ENCODE data around the gene NSUN7.

The NSUN7 gene

GRCh38 chr4:40831146-40831907, 81.6 kb downstream of the NSUN7 start:
- H3K9me3 ChIP-seq (ENCODE audit: control insufficient read depth, insufficient read depth, low read length): no peaks in the 10 kb centered on the region
- H3K9me2 ChIP-seq (replicated peaks; ENCODE audit: control insufficient read depth, low read length): no peaks in the 10 kb centered on the region
- H3K79me2 ChIP-seq (ENCODE audit: control insufficient read depth, low read length): no peaks in the 10 kb centered on the region
- H4K20me1 ChIP-seq (ENCODE audit: control insufficient read depth, insufficient read depth, low read depth, low read length): no peaks in the 10 kb centered on the region
- H3F3A ChIP-seq (ENCODE audit: control insufficient read depth, insufficient read depth): no peaks in the 10 kb centered on the region
- H3K27me3 ChIP-seq (ENCODE audit: control insufficient read depth, low read length): no peaks in the 10 kb centered on the region
- H3K4me3 ChIP-seq (ENCODE audit: low read length): no peak overlapping the region
- no peak overlapping the region for H3K27ac ChIP-seq (ENCODE audit: low read depth, low read length)
- no peak for TF ChIP-seq EZH2phosphoT487 (IDR thresholded peaks at IDR 0.05; ENCODE audit: borderline replicate concordance, low read length)
- TF ChIP-seq, protein P1, sequence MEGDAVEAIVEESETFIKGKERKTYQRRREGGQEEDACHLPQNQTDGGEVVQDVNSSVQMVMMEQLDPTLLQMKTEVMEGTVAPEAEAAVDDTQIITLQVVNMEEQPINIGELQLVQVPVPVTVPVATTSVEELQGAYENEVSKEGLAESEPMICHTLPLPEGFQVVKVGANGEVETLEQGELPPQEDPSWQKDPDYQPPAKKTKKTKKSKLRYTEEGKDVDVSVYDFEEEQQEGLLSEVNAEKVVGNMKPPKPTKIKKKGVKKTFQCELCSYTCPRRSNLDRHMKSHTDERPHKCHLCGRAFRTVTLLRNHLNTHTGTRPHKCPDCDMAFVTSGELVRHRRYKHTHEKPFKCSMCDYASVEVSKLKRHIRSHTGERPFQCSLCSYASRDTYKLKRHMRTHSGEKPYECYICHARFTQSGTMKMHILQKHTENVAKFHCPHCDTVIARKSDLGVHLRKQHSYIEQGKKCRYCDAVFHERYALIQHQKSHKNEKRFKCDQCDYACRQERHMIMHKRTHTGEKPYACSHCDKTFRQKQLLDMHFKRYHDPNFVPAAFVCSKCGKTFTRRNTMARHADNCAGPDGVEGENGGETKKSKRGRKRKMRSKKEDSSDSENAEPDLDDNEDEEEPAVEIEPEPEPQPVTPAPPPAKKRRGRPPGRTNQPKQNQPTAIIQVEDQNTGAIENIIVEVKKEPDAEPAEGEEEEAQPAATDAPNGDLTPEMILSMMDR (IDR thresholded peaks at IDR 0.05; ENCODE audit: low read depth, low read length, poor library complexity, severe bottlenecking): no peak
- peaks cover 39% of the 10 kb centered on the region for H3K36me3 ChIP-seq (ENCODE audit: control insufficient read depth, low read length)
- H3K4me2 ChIP-seq (ENCODE audit: low read length): no peak overlapping the region
- peaks cover 4% of the 10 kb centered on the region for H3K4me1 ChIP-seq (ENCODE audit: control insufficient read depth, low read length)

DNA sequence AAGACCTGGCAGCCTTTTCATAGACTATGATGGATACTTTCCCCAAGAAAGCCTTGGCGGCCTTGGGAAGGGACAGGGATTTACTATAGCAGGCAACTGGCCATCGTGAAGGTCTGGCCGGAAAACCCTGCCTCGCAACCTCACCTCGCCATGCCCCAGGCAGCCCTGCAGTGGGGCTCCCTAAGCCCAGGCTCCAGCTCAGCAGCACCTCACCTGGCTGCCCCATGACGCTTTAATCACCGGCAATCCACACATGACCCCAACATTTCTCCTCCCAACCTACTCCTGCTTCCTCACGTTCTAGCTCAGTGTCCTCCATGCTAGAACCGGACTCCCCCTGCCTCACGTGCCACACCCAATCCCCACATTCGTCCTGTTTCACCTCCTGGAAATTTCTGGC, 82.4 kb downstream of the NSUN7 start:
- no peak overlapping the region for H3K4me3 ChIP-seq (ENCODE audit: low read length)
- no peak overlapping the region for H3K4me2 ChIP-seq (ENCODE audit: low read length)
- no peak for TF ChIP-seq EZH2phosphoT487 (IDR thresholded peaks at IDR 0.05; ENCODE audit: borderline replicate concordance, low read length)
- TF ChIP-seq, protein P1 (IDR thresholded peaks at IDR 0.05; ENCODE audit: low read depth, low read length, poor library complexity, severe bottlenecking): no peak
- H3K9me3 ChIP-seq (ENCODE audit: control insufficient read depth, insufficient read depth, low read length): no peaks in the 10 kb centered on the region
- no peaks in the 10 kb centered on the region for H3K9me2 ChIP-seq (replicated peaks; ENCODE audit: control insufficient read depth, low read length)
- H3F3A ChIP-seq (ENCODE audit: control insufficient read depth, insufficient read depth): no peaks in the 10 kb centered on the region
- no peaks in the 10 kb centered on the region for H3K79me2 ChIP-seq (ENCODE audit: control insufficient read depth, low read length)
- H3K36me3 ChIP-seq (ENCODE audit: control insufficient read depth, low read length): peaks cover 32% of the 10 kb centered on the region
- no peaks in the 10 kb centered on the region for H3K4me1 ChIP-seq (ENCODE audit: control insufficient read depth, low read length)
- no peaks in the 10 kb centered on the region for H4K20me1 ChIP-seq (ENCODE audit: control insufficient read depth, insufficient read depth, low read depth, low read length)
- no peaks in the 10 kb centered on the region for H3K27me3 ChIP-seq (ENCODE audit: control insufficient read depth, low read length)
- no peak overlapping the region for H3K27ac ChIP-seq (ENCODE audit: low read depth, low read length)

- no peaks in the 10 kb centered on the region for H4K20me1 ChIP-seq (ENCODE audit: control insufficient read depth, insufficient read depth, low read depth, low read length)
- no peak overlapping the region for H3K4me2 ChIP-seq (ENCODE audit: low read length)
- H3F3A ChIP-seq (ENCODE audit: control insufficient read depth, insufficient read depth): no peaks in the 10 kb centered on the region
These were observed 83.5 kb downstream of the NSUN7 start for GRCh38 chr4:40833212-40833611.

More at GRCh38 chr4:40833212-40833611, 83.5 kb downstream of the NSUN7 start:
- no peaks in the 10 kb centered on the region for H3K9me2 ChIP-seq (replicated peaks; ENCODE audit: control insufficient read depth, low read length)
- no peak overlapping the region for H3K4me3 ChIP-seq (ENCODE audit: low read length)
- H3K27ac ChIP-seq (ENCODE audit: low read depth, low read length): no peak overlapping the region
- no peaks in the 10 kb centered on the region for H3K4me1 ChIP-seq (ENCODE audit: control insufficient read depth, low read length)
- H3K9me3 ChIP-seq (ENCODE audit: control insufficient read depth, insufficient read depth, low read length): no peaks in the 10 kb centered on the region
- TF ChIP-seq, protein P1 (IDR thresholded peaks at IDR 0.05; ENCODE audit: low read depth, low read length, poor library complexity, severe bottlenecking): no peak
- TF ChIP-seq EZH2phosphoT487 (IDR thresholded peaks at IDR 0.05; ENCODE audit: borderline replicate concordance, low read length): no peak
- H3K79me2 ChIP-seq (ENCODE audit: control insufficient read depth, low read length): no peaks in the 10 kb centered on the region
- H3K36me3 ChIP-seq (ENCODE audit: control insufficient read depth, low read length): peaks cover 23% of the 10 kb centered on the region
- no peaks in the 10 kb centered on the region for H3K27me3 ChIP-seq (ENCODE audit: control insufficient read depth, low read length)
